ENCODE measurements around the gene SH3GL2.

SH3GL2 gene

GRCh38 chr9:17665450-17665849 is 86.6 kb downstream of the SH3GL2 start:
- no peak overlapping the region for H3K4me2 ChIP-seq (ENCODE audit: low read length)
- H3K4me3 ChIP-seq (ENCODE audit: low read length), result no peak overlapping the region
- H3K9ac ChIP-seq (ENCODE audit: low read depth, low read length), result no peak overlapping the region
- no peaks in the 10 kb centered on the region for H3K9me3 ChIP-seq (replicated peaks; ENCODE audit: low read length)
- H3K36me3 ChIP-seq (ENCODE audit: insufficient read depth, low read length), result no peaks in the 10 kb centered on the region
- H3K4me1 ChIP-seq (ENCODE audit: control insufficient read depth, insufficient read depth, low read length), result no peaks in the 10 kb centered on the region
- H3K27me3 ChIP-seq (ENCODE audit: control insufficient read depth, insufficient read depth, low read length), result peaks cover 8% of the 10 kb centered on the region

- H3K36me3 ChIP-seq (ENCODE audit: insufficient read depth, low read length), result no peaks in the 10 kb centered on the region
- H3K9ac ChIP-seq (ENCODE audit: low read depth, low read length), result no peak overlapping the region
- no peak overlapping the region for H3K4me3 ChIP-seq (ENCODE audit: low read length)
- no peaks in the 10 kb centered on the region for H3K4me1 ChIP-seq (ENCODE audit: control insufficient read depth, insufficient read depth, low read length)
- H3K9me3 ChIP-seq (replicated peaks; ENCODE audit: low read length), result no peaks in the 10 kb centered on the region
- peaks cover 4% of the 10 kb centered on the region for H3K27me3 ChIP-seq (ENCODE audit: control insufficient read depth, insufficient read depth, low read length)
- no peak overlapping the region for H3K4me2 ChIP-seq (ENCODE audit: low read length)
Observed at GRCh38 chr9:17669206-17669605, 90.3 kb downstream of the SH3GL2 start.

GRCh38 chr9:17682684-17683083 is 103.8 kb downstream of the SH3GL2 start:
- no peak overlapping the region for H3K4me2 ChIP-seq (ENCODE audit: low read length)
- no peak overlapping the region for H3K4me3 ChIP-seq (ENCODE audit: low read length)
- H3K4me1 ChIP-seq (ENCODE audit: control insufficient read depth, insufficient read depth, low read length), result no peaks in the 10 kb centered on the region
- no peaks in the 10 kb centered on the region for H3K9me3 ChIP-seq (replicated peaks; ENCODE audit: low read length)
- no peaks in the 10 kb centered on the region for H3K36me3 ChIP-seq (ENCODE audit: insufficient read depth, low read length)
- H3K27me3 ChIP-seq (ENCODE audit: control insufficient read depth, insufficient read depth, low read length), result no peaks in the 10 kb centered on the region
- no peak overlapping the region for H3K9ac ChIP-seq (ENCODE audit: low read depth, low read length)

GRCh38 chr9:17688834-17689233 is 110.0 kb downstream of the SH3GL2 start:
- Histone ChIP-seq H3K4me1 (ENCODE audit: control insufficient read depth, insufficient read depth, low read length) (no peaks in the 10 kb centered on the region), H3K9me3 (replicated peaks; ENCODE audit: low read length) (no peaks in the 10 kb centered on the region), H3K4me2 (ENCODE audit: low read length) (no peak overlapping the region), H3K36me3 (ENCODE audit: insufficient read depth, low read length) (no peaks in the 10 kb centered on the region), H3K9ac (ENCODE audit: low read depth, low read length) (no peak overlapping the region), H3K4me3 (ENCODE audit: low read length) (no peak overlapping the region), H3K27me3 (ENCODE audit: control insufficient read depth, insufficient read depth, low read length) (no peaks in the 10 kb centered on the region)

GRCh38 chr9:17694336-17694735 is 115.5 kb downstream of the SH3GL2 start:
- Histone ChIP-seq H3K9ac (ENCODE audit: low read depth, low read length) (no peak overlapping the region), H3K4me2 (ENCODE audit: low read length) (no peak overlapping the region), H3K4me3 (ENCODE audit: low read length) (no peak overlapping the region), H3K4me1 (ENCODE audit: control insufficient read depth, insufficient read depth, low read length) (no peaks in the 10 kb centered on the region), H3K36me3 (ENCODE audit: insufficient read depth, low read length) (no peaks in the 10 kb centered on the region), H3K9me3 (replicated peaks; ENCODE audit: low read length) (no peaks in the 10 kb centered on the region), H3K27me3 (ENCODE audit: control insufficient read depth, insufficient read depth, low read length) (no peaks in the 10 kb centered on the region)

- no peaks in the 10 kb centered on the region for H3K9me3 ChIP-seq (replicated peaks; ENCODE audit: low read length)
Observed at GRCh38 chr9:17695482-17695881, 116.6 kb downstream of the SH3GL2 start.

GRCh38 chr9:17699615-17700330 is 120.9 kb downstream of the SH3GL2 start:
- Histone ChIP-seq H3K27me3 (ENCODE audit: control insufficient read depth, insufficient read depth, low read length) (no peaks in the 10 kb centered on the region), H3K4me1 (ENCODE audit: control insufficient read depth, insufficient read depth, low read length) (no peaks in the 10 kb centered on the region), H3K4me3 (ENCODE audit: low read length) (no peak overlapping the region), H3K9ac (ENCODE audit: low read depth, low read length) (no peak overlapping the region), H3K36me3 (ENCODE audit: insufficient read depth, low read length) (no peaks in the 10 kb centered on the region), H3K4me2 (ENCODE audit: low read length) (no peak overlapping the region), H3K9me3 (replicated peaks; ENCODE audit: low read length) (no peaks in the 10 kb centered on the region)

More at GRCh38 chr9:17695482-17695881, 116.6 kb downstream of the SH3GL2 start:
- Histone ChIP-seq H3K4me1 (ENCODE audit: control insufficient read depth, insufficient read depth, low read length) (no peaks in the 10 kb centered on the region), H3K4me2 (ENCODE audit: low read length) (no peak overlapping the region), H3K9ac (ENCODE audit: low read depth, low read length) (no peak overlapping the region), H3K27me3 (ENCODE audit: control insufficient read depth, insufficient read depth, low read length) (no peaks in the 10 kb centered on the region), H3K4me3 (ENCODE audit: low read length) (no peak overlapping the region), H3K36me3 (ENCODE audit: insufficient read depth, low read length) (no peaks in the 10 kb centered on the region)

GRCh38 chr9:17706347-17706746 is 127.5 kb downstream of the SH3GL2 start:
- no peak overlapping the region for H3K4me2 ChIP-seq (ENCODE audit: low read length)
- H3K9me3 ChIP-seq (replicated peaks; ENCODE audit: low read length), result no peaks in the 10 kb centered on the region
- H3K27me3 ChIP-seq (ENCODE audit: control insufficient read depth, insufficient read depth, low read length), result no peaks in the 10 kb centered on the region
- H3K4me1 ChIP-seq (ENCODE audit: control insufficient read depth, insufficient read depth, low read length), result no peaks in the 10 kb centered on the region
- H3K36me3 ChIP-seq (ENCODE audit: insufficient read depth, low read length), result no peaks in the 10 kb centered on the region
- no peak overlapping the region for H3K9ac ChIP-seq (ENCODE audit: low read depth, low read length)
- H3K4me3 ChIP-seq (ENCODE audit: low read length), result no peak overlapping the region

GRCh38 chr9:17719053-17719452 is 140.2 kb downstream of the SH3GL2 start:
- Histone ChIP-seq H3K36me3 (ENCODE audit: insufficient read depth, low read length) (no peaks in the 10 kb centered on the region), H3K4me2 (ENCODE audit: low read length) (no peak overlapping the region), H3K9me3 (replicated peaks; ENCODE audit: low read length) (no peaks in the 10 kb centered on the region), H3K27me3 (ENCODE audit: control insufficient read depth, insufficient read depth, low read length) (no peaks in the 10 kb centered on the region), H3K4me1 (ENCODE audit: control insufficient read depth, insufficient read depth, low read length) (no peaks in the 10 kb centered on the region), H3K4me3 (ENCODE audit: low read length) (no peak overlapping the region), H3K9ac (ENCODE audit: low read depth, low read length) (no peak overlapping the region)

- Histone ChIP-seq H3K4me3 (ENCODE audit: low read length) (no peak overlapping the region), H3K9ac (ENCODE audit: low read depth, low read length) (no peak overlapping the region), H3K4me1 (ENCODE audit: control insufficient read depth, insufficient read depth, low read length) (no peaks in the 10 kb centered on the region), H3K9me3 (replicated peaks; ENCODE audit: low read length) (no peaks in the 10 kb centered on the region), H3K27me3 (ENCODE audit: control insufficient read depth, insufficient read depth, low read length) (no peaks in the 10 kb centered on the region), H3K4me2 (ENCODE audit: low read length) (no peak overlapping the region), H3K36me3 (ENCODE audit: insufficient read depth, low read length) (no peaks in the 10 kb centered on the region)
Observed at GRCh38 chr9:17721954-17722353, 143.1 kb downstream of the SH3GL2 start.

- H3K4me2 ChIP-seq (ENCODE audit: low read length), result no peak overlapping the region
- no peaks in the 10 kb centered on the region for H3K36me3 ChIP-seq (ENCODE audit: insufficient read depth, low read length)
- no peak overlapping the region for H3K4me3 ChIP-seq (ENCODE audit: low read length)
Observed at GRCh38 chr9:17723656-17724055, 144.8 kb downstream of the SH3GL2 start.

GRCh38 chr9:17725399-17726010 is 146.6 kb downstream of the SH3GL2 start:
- H3K4me1 ChIP-seq (ENCODE audit: control insufficient read depth, insufficient read depth, low read length), result no peaks in the 10 kb centered on the region
- H3K27me3 ChIP-seq (ENCODE audit: control insufficient read depth, insufficient read depth, low read length), result no peaks in the 10 kb centered on the region
- H3K4me3 ChIP-seq (ENCODE audit: low read length), result no peak overlapping the region
- no peaks in the 10 kb centered on the region for H3K9me3 ChIP-seq (replicated peaks; ENCODE audit: low read length)
- no peak overlapping the region for H3K4me2 ChIP-seq (ENCODE audit: low read length)
- H3K9ac ChIP-seq (ENCODE audit: low read depth, low read length), result no peak overlapping the region
- H3K36me3 ChIP-seq (ENCODE audit: insufficient read depth, low read length), result no peaks in the 10 kb centered on the region

More at GRCh38 chr9:17723656-17724055, 144.8 kb downstream of the SH3GL2 start:
- no peaks in the 10 kb centered on the region for H3K27me3 ChIP-seq (ENCODE audit: control insufficient read depth, insufficient read depth, low read length)
- H3K4me1 ChIP-seq (ENCODE audit: control insufficient read depth, insufficient read depth, low read length), result no peaks in the 10 kb centered on the region
- no peaks in the 10 kb centered on the region for H3K9me3 ChIP-seq (replicated peaks; ENCODE audit: low read length)
- no peak overlapping the region for H3K9ac ChIP-seq (ENCODE audit: low read depth, low read length)

Measured in skeletal muscle satellite cell (primary cell).